NCI-H1436 treated with DMSO at 0.1 percent for 48 hours (cell line): ENCODE results near the gene CTDP1.

Experiments
- DNase-seq: peaks from one replicate; lab custom pipeline; 2025; lab: John Stamatoyannopoulos, UW

CTDP1 gene

DNA sequence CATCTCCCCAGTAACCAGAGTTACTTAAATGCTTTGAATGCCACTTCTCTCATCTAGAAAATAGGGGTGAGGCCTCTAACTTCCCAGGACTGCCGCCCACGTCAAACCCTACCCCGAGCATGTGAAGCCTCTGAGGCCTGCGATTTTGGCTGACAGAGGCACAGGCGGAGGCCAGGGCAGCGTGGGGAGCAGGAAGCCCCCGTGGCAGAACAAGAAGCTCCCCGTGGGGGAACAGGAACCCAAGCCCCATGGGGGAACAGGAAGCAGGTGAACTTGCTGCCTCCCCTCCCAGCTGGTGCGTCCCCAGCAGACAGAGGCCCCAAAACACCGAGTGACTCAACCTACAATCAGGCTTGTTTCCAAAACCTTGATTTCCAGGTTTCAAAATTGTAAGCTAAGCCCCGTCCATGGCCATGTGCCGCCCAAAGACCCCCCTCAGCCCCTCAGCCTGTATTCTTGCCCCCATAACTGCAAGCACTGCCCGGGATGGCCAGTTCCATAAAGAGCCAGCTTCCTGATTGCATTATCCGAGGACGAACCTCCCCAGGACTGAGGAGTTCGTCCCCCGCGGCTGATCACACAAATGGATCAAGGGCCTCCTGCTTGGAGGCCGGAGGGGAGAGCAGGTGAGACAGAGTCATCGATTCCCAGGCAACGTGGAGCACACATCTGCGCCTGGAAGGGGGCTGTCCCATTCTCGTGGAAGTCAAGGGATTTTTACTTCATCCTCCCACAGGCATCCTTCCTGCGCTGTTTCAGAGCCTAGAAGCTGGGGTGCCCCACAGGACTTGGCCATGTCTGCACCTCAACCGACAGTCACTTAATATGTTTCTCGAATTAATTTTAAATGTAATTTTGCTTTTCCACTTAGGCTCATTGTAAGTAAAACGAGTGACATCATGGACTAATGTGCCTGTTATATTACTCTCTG, 36.3 kb upstream of the CTDP1 start:
- no peak for DNase-seq

DNA sequence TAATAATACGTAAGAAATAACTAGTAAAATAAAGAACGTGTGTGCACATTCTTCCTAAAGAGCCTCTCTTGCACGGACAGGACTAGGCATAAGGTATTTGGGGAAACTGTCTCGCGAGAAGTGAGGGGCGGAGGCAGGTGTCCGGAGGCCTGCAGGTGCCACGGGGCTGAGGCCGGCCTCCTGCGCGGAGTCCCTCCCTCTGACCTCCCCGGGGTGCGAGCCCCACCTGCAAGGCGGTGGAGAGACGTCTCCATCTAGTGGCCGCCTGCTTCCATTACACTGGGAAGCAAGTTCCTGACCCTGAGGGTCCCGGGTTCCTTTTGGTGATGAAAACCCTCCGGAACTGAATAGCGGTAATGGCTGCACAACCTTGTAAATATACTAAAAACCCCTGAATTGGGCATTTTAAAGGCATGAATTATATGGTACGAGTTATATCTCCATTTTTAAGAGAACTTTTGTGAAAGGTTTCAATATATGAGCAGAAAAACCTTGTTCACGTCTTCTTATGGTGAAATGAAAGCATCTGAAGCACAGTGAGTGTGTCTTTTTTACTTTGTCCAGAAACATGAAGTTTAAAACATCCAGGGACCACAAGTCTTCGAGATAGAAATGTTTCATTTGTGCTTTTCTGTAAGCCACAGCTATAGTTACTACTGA, 35.5 kb upstream of the CTDP1 start:
- DNase-seq = peak; percentile 46

DNA sequence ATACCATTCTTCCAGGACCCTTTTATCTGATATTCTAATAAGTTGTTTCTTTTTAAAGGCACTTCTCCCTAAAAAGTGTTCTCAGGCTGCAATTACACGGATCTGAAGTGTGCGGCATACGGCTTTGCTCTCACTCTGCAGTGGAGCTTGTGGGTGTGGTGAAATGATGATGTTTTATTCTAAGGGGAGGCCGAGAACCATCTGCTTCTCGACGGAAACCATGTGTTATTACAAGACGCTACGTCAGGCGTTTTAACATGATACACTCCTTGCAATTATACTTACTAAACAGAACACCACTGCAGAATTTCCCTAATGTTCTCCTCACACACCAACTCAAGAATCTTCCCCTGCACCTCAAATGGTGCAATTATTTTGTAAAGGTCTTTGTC, 34.9 kb upstream of the CTDP1 start:
- DNase-seq = peak; percentile 5

DNA sequence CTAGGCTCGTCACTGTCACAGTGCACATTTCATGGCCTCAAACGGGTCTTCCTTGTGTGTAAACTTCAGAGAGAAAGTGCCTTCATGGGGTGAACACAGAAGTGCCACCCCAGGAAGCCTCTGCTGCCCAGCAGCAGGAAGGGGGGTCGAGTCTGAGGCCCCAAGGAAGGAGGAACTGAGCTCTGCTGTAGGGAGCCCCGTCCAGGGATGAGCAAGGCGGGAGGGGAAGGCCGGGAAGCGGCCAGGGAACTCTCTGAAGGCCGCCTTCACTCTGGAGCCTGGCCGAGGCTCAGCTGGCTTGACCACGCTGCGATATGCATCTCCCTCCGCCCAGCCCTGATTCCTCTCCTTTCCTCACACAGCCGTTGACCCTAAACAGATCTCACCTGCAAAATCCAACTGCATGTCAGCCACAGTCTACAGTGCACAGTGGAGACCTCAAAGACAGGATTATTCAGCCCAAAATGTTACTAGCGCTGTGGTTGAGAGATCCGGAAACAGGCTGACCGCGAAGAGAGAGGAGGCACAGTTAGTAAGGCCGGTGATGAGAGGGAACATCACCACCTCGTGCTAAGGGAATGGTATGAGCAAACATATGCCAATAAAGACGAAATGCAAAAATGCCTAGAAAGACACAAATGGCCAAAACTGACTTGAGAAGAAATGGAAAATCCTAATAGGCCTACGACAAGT, 34.2 kb upstream of the CTDP1 start:
- no peak for DNase-seq

DNA sequence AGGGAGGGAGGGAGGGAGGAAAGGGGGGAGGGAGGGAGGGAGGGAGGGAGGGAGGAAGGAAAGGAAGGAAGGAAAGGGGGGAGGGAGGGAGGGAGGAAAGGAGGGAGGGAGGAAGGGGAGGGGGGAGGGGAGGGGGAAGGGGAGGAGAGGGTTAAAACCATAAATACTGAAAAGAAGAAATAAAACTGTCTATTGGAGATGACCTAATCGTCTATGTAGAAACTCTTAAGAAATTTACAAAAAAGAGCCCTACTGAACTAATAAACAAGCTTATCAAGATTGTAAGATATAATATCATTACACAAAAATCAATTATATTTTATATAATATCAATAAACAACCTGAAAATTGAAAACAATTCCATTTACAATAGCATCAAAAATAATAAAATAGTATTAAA, 32.3 kb upstream of the CTDP1 start:
- no peak for DNase-seq

DNA sequence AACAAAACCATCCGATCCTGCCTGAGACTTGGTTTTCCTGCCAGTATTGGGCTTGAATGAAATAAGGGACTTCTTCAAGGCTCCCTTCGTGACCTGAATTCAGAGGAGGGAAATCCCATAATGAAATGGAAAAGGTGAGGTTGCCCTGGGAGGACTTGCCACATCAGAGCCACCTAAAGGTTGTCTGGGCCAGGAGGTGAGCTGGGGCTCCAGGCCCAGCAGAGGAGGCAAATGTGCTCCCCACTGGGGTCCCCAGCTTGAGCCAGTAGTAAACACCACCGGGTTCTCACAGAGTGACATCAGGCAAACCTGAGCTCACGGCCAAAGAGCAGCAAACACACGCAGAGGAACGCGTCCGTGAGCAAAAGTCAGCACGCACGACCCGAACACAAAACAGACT, 28.6 kb upstream of the CTDP1 start:
- DNase-seq = no peak

DNA sequence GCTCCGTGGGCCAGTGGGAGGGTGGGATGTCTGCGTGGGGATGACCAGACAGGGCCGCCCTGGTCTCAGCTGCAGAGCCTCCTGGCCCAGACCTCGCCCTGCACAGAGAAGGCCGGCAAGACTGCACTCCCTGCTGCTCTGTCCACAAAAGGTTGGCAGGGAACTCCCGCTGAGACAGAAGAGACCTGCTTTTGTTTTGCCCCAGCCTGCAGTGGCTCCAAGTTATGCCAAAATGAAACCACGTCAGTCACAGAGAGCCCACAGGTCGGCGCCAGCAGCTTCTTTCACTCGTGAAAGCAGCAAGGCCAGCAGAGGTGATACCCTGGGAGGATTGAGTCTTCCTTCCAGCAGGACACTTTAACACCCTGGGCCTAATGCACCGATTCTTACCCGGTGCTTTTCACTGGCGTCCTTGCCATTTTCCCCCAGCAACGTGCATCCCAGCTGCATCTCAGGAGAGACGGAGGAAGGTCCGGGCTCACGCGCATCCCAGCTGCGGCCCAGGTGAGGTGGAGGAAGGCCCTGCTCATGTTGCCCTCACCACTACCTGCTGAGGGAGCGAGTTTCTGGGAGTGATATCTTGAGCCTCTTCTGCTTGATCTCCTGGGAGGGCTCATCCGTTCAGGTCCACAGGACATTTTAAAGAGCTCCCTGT, 22.1 kb upstream of the CTDP1 start:
- DNase-seq = no peak

DNA sequence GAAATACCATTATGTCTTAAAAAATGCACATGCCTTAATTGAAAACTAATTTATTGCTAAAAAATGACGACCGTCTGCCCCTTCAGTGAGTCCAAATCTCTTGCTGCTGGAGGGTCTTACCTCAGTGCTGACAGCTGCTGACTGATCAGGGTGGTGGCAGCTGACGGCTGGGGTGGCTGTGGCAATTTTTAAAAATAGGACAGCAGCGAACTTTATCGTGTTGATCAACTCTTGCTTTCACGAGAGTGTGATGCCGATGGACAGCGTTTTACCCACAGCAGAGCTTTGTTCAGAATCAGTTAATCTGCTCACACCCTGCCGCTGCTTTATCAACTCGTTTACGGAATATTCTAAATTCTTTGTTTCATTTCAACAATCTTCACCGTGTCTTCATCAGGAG, 21.2 kb upstream of the CTDP1 start:
- no peak for DNase-seq

DNA sequence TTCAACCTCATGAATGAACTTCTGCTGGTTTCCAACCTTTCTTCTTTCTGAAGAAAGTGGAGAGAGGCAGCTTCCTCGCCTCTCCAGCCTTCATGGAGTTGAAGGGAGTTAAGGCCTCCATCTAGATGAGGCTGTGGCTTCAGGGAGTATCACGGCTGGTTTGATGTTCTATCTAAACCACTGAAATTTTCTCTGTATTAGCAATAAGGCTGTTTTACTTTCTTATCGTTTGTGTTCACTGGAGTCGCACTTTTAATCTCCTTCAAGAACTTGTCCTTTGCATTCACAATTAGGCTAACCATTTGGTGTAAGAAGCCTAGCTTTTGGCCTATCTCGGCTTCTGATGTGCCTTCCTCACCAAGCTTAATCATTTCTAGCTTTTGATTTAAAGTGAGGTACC, 19.9 kb upstream of the CTDP1 start:
- DNase-seq = no peak

DNA sequence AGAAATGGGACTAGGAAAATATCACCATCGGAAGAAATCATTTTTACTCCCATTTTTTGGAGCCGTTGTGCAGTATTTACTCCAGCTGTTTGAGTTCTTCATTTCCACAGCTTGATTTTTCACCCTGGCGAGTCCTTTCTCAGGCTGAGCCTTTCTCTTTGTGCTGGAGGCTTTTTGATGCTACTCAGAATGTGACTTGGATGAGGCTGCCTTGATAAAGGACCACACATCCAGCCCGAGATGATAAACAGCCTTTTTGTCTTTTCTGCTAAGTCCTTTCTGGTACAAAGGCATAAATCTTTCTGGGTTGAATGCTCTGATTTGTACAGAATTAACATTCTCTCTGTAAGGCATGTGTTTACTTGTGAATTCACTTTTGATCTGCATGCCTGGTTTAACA, 17.6 kb upstream of the CTDP1 start:
- DNase-seq = no peak

DNA sequence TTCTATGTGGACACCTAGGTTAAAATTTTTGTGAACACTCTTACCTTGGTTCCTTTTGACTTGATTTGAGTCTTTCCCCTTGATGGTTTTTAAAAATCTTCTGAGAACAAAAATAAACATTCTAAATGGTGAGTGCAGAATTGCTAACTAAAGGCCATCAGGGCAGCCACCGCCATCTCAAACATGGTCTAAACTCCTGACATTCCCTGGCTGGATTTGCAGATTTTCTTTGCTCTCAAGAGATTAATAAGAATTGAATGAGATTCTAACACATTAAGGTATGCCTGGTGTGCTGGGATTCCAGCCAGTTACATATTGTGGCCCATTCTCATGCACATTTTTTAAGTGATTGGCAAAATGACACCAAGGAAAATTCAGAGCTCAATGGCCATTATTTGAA, 17.2 kb upstream of the CTDP1 start:
- no peak for DNase-seq

DNA sequence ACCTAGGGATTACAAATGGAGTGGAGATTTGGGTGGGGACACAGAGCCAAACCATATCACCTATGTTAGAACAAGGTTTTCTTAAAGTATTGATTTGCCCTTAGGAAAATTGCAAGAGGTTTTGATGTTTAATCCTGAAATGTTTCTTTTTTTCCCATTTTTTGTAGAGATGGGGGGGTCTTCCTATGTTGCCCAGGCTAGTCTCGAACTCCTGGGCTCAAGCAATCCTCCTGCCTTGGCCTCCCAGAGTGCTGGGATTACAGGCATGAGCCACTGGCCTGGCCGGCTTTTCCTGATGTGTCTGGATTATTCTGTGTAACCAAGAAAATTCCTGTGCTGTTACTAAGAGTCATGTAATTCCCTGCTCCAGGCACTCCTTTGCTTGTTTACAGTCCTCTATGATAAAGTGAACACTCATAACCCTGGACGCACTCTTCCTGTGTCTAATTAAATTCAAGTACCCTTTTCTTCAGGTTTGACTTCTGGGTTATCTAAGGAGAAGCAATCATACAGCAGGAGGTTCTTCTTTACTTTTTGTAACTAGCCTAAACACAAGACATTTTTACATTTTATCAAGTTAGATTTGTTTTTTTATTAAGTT, 15.0 kb upstream of the CTDP1 start:
- DNase-seq = no peak

DNA sequence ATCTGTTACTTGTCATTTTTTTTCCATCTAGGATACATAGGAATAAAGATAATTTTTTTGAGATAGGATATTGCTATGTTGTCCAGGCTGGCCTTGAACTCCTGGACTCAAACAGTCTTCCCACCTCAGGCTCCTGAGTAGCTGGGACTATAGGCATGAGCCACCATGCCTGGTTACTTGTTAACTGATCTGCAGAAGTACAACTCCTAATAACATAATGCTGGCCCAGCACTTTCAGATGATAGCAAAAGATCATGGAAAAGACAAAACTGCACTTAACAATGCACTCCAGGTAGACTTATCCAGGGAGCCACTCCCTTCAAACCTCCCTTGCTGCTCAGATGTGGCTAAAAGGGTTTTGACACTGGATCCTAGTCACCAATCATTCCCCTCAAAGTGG, 11.4 kb upstream of the CTDP1 start:
- DNase-seq = no peak

DNA sequence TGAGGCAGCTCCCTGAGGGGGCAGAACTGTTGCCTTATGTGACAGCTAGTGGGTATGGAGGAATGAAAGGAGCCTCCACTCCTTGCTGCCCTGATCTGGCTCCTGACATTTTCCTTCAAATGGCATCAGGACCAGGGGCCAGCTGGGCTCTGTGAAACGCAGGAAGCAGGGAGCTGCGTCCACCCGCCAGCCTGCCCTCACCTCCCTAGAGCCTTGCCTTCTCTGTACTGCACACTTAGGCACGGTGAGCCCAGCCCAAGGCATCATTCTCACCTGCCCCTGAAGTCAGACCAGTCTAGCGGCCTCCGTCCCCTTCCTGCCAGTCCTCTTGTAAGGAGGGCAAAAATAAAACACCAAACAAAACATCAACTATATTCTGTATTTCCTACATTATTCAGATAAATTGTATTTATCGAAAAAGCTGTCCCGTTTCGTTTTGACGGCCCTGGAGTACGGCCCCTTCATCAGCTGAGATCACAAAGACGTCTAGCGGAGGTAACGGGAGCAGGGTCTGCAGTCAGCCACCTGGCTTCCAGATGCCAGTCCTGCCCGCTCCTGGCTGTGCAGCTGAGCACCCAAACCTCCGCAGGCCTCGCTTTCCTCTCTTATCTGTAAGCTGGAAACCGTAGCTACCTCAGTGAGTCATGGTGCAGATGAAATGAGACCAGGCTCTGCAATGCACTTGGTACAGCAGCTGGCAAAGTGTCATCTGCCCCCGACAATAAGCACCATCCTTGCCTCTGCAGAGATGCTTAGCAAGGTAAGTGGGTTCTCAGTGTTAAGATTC, 6.9 kb upstream of the CTDP1 start:
- DNase-seq = no peak

DNA sequence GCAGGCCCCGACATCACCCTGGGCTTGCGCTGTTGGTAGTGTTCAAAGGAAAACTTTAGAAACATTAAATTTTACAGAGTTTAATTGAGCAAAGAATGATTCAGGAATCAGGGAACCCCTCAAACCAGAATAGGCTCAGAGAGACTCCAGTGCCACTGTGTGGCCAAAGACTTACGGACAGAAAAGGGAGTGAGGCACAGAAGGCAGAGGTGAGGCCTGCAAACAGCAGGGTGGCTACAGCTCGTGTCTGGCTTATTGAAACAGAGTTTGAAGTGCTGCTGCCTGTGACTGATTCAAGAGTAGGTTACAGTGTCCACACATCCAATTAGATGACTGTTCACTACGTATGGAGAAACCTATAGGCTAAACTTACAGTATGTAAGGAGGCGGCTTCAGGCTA, 2.4 kb upstream of the CTDP1 start:
- no peak for DNase-seq

DNA sequence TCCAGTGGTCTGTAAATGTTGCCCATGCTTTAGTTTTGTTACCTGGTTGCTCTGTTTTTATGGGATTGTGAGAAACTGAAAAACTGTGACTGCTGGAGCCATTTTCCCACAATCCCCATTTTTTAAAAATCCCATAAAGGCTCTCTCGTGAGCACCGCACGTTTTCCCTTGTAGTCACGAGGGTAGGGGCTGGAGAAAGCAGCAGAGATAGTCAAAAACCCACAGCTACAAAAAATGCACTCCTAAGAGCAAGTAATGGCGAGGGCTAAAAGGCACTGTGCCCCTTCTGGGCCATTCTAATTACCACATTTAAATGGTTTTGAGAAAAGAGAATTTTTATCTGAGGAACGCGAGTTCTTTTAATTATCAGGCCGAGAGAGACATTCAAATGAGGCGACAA, 1.8 kb upstream of the CTDP1 start:
- no peak for DNase-seq

DNA sequence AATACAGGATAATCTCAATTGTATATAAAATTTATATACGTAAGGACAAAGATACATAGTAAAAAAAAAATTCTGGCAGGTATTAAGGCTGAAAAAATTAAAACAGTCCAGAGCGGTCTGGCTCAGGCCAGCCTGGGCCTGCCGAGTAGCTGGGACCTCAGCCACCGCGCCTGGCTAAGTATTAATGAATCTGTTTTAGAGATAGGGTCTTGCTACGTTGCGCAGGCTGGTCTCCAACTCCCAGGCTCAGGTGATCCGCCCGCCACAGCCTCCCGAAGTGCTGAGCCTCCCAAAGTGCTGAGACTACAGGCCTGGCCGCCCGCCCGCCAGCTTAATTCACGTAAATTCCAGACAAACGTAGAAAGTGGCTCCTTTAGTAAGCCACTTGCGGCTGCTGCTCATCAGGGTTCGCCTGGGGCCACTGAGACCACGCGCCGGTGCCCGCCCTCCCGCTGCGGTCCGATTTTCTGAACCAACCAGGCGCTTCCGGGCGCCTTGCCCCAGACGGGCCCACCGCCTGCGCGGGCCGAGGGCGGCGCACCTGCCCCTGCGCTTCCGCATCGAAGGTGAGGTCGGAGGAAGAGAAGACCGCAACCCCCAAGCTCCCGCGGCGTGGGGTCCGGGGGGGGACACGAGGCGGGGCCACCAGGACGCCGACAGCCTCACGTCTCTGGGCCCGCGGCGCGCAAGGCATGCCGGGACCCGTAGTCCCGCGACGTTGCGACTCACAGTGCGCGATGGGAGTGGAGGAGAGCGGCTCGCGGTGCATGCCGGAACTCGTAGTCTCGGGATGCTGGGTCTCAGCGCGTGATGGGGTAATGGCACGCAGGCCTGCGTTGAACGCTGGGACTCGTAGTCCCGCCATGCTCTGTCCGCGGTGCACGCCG, 695 bp upstream of the CTDP1 start:
- DNase-seq = peak; percentile 97

DNA sequence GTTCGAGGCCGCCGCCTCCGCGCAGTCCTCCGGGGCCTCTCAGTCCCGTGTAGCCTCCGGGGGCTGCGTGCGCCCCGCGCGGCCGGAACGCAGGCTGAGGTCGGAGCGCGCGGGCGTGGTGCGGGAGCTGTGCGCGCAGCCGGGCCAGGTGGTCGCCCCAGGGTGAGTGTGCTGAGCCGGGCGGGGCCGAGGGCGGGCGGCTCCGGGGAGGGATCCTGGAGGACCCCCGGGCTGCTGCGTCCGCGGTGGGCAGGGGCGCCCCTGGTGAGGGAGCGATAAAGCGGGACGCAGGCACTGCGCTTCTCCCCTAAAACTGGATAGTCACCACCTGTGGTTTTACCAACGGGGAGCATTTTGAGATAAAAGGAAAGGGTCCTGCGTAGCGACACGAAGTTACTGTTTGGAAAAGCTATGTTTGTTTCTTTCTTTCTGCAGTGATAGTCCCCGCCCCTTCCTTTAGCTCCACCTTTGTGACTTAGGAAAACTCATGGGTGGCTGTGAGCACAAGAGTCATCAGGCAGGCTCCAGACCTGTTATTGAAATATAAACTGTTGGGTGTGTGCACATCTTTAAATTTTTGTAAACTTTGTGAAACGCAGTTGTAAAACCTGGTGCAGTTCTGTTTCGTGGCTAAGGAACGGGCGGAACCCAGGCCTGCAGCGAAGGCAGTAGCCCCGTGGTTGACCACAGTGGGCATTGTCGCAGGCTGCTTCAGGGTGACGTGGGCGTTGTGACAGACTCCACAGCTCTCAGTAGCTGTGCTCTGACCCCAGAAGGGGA, 687 bp downstream of the CTDP1 start:
- no peak for DNase-seq

DNA sequence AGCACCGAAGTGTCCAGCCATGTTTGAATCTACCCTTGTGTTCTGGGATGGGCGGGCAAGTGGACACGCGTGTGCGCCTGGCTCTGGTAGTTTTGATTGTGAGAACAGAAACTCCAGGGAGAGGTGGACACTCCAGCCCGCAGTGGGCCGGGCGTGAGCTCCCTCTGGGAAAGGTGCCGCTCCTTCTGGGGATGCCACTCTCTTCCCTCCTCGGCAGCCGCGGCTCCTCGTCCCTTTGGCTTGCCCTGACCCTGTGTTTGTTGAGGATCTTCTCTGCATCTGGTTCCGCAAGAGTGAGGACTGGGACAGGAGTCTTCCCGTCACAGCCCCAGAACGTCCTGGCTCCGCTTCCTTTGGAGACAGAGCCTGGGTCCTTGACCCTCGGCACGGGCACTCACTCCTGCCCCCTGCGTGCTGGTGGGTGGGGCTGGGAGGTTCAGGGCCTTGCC, 1.3 kb downstream of the CTDP1 start:
- DNase-seq = no peak
